ENCODE measurements around the gene PRG2. TPM values are rescaled to one million over a fixed set of nuclear protein-coding genes. Genes with fewer than 3 reads are reported as not detected.
A peak's percentile ranks its signal among the peaks of the same experiment; 100 is the strongest.

The PRG2 gene
- total RNA-seq, 1 donor = not detected

- no peak for TF ChIP-seq CTCF (IDR thresholded peaks at IDR 0.05; ENCODE audit: extremely low read depth, low read depth, low read length)
- H2AFZ ChIP-seq (ENCODE audit: low read length) = no peak overlapping the region
- H3K27ac ChIP-seq (ENCODE audit: low read depth, low read length) = no peak overlapping the region
- H3K9me3 ChIP-seq (ENCODE audit: low read depth, low read length) = no peaks in the 10 kb centered on the region
- DNase-seq (ENCODE audit: insufficient read length, low spot score, missing footprints) = no peak
- no peaks in the 10 kb centered on the region for H3K79me2 ChIP-seq (ENCODE audit: insufficient read depth, low read length)
- no peaks in the 10 kb centered on the region for H4K20me1 ChIP-seq (ENCODE audit: insufficient read depth, low read length)
- no peaks in the 10 kb centered on the region for H3K36me3 ChIP-seq (ENCODE audit: insufficient read depth, low read length)
- no peak overlapping the region for H3K4me3 ChIP-seq (ENCODE audit: insufficient read depth, low read length)
- H3K4me1 ChIP-seq (ENCODE audit: insufficient read depth, low read length) = peaks cover 5% of the 10 kb centered on the region
- H3K27me3 ChIP-seq (ENCODE audit: insufficient read depth, low read length) = no peaks in the 10 kb centered on the region
- H3K4me2 ChIP-seq (ENCODE audit: insufficient read depth, low read length) = no peak overlapping the region
These were observed 15.5 kb downstream of the PRG2 start for GRCh38 chr11:57374966-57375365.

- no peak for DNase-seq (ENCODE audit: insufficient read length, low spot score, missing footprints)
- H4K20me1 ChIP-seq (ENCODE audit: insufficient read depth, low read length) = no peaks in the 10 kb centered on the region
- no peak for TF ChIP-seq CTCF (IDR thresholded peaks at IDR 0.05; ENCODE audit: extremely low read depth, low read depth, low read length)
- peaks cover 6% of the 10 kb centered on the region for H3K4me1 ChIP-seq (ENCODE audit: insufficient read depth, low read length)
- no peaks in the 10 kb centered on the region for H3K27me3 ChIP-seq (ENCODE audit: insufficient read depth, low read length)
- no peaks in the 10 kb centered on the region for H3K79me2 ChIP-seq (ENCODE audit: insufficient read depth, low read length)
- H3K9me3 ChIP-seq (ENCODE audit: low read depth, low read length) = no peaks in the 10 kb centered on the region
- H3K36me3 ChIP-seq (ENCODE audit: insufficient read depth, low read length) = no peaks in the 10 kb centered on the region
- H2AFZ ChIP-seq (ENCODE audit: low read length) = no peak overlapping the region
- H3K4me3 ChIP-seq (ENCODE audit: insufficient read depth, low read length) = no peak overlapping the region
- H3K4me2 ChIP-seq (ENCODE audit: insufficient read depth, low read length) = no peak overlapping the region
- no peak overlapping the region for H3K27ac ChIP-seq (ENCODE audit: low read depth, low read length)
These were observed 17.3 kb downstream of the PRG2 start for GRCh38 chr11:57373146-57373545.

- Histone ChIP-seq H3K27me3 (ENCODE audit: insufficient read depth, low read length) (no peaks in the 10 kb centered on the region), H2AFZ (ENCODE audit: low read length) (no peak overlapping the region), H3K4me1 (ENCODE audit: insufficient read depth, low read length) (peaks cover 6% of the 10 kb centered on the region), H3K4me3 (ENCODE audit: insufficient read depth, low read length) (no peak overlapping the region), H4K20me1 (ENCODE audit: insufficient read depth, low read length) (no peaks in the 10 kb centered on the region), H3K36me3 (ENCODE audit: insufficient read depth, low read length) (no peaks in the 10 kb centered on the region), H3K9me3 (ENCODE audit: low read depth, low read length) (no peaks in the 10 kb centered on the region), H3K4me2 (ENCODE audit: insufficient read depth, low read length) (no peak overlapping the region), H3K27ac (ENCODE audit: low read depth, low read length) (no peak overlapping the region), H3K79me2 (ENCODE audit: insufficient read depth, low read length) (no peaks in the 10 kb centered on the region)
- no peak for DNase-seq (ENCODE audit: insufficient read length, low spot score, missing footprints)
- no peak for TF ChIP-seq CTCF (IDR thresholded peaks at IDR 0.05; ENCODE audit: extremely low read depth, low read depth, low read length)
These were observed 19.5 kb downstream of the PRG2 start for GRCh38 chr11:57370941-57371340.

GRCh38 chr11:57370251-57370650, 20.2 kb downstream of the PRG2 start:
- Histone ChIP-seq H3K9me3 (ENCODE audit: low read depth, low read length) (no peaks in the 10 kb centered on the region), H3K4me2 (ENCODE audit: insufficient read depth, low read length) (no peak overlapping the region), H3K79me2 (ENCODE audit: insufficient read depth, low read length) (no peaks in the 10 kb centered on the region), H4K20me1 (ENCODE audit: insufficient read depth, low read length) (no peaks in the 10 kb centered on the region), H3K4me1 (ENCODE audit: insufficient read depth, low read length) (peaks cover 6% of the 10 kb centered on the region), H3K4me3 (ENCODE audit: insufficient read depth, low read length) (no peak overlapping the region), H3K36me3 (ENCODE audit: insufficient read depth, low read length) (no peaks in the 10 kb centered on the region), H3K27ac (ENCODE audit: low read depth, low read length) (no peak overlapping the region), H2AFZ (ENCODE audit: low read length) (no peak overlapping the region), H3K27me3 (ENCODE audit: insufficient read depth, low read length) (no peaks in the 10 kb centered on the region)
- no peak for TF ChIP-seq CTCF (IDR thresholded peaks at IDR 0.05; ENCODE audit: extremely low read depth, low read depth, low read length)
- peak; percentile 93 for DNase-seq (ENCODE audit: insufficient read length, low spot score, missing footprints)
